ENCODE measurements around the gene BPIFB3. TPM values are rescaled to one million over a fixed set of nuclear protein-coding genes. Genes with fewer than 3 reads are reported as not detected.

Gene BPIFB3
- total and polyA plus RNA-seq, 2 of the 13 experiments (the other 11 are each of a cell fraction or from before 2014, with no cell fraction given) = 0.09 TPM; not detected in 1

DNA sequence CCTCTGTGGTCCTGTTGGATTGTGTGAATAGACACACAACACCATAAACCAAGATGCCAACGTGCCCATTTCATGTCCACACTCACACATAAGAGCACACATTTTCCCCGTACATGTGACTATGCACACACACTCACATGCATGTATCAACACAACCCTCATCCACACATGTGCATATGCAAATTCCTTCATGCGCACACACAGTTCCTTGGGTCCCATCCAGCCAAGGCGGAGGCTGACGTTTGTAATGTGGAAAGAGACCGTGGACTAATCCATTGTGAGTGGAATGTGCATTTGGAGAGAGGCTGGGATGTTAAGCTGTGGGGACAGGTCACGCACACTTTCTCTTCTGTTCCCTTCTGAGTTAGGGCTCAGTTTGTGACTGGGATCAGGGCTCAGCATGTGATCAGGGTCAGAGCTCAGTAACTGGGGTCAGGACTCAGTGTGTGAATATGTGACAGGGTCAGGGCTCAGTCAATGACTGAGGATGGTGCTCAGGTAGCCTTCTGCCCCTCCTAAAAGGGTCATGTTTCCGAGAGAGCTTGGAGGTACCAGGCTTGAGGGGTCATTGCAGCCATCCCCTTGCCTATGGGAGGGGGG, 46.8 kb upstream of the BPIFB3 start (continued):
- peak; percentile 77; the same call in 1 of the 2 replicates for TF ChIP-seq ZFP36L1 (CRISPR knock-in tag; IDR thresholded peaks at IDR 0.05)
- TF ChIP-seq ZNF546 (CRISPR knock-in tag; conservative IDR thresholded peaks at IDR 0.05) = no peak
- no peak for TF ChIP-seq KLF11 (CRISPR knock-in tag; IDR thresholded peaks at IDR 0.05)
- no peak for TF ChIP-seq AGO1 (IDR thresholded peaks at IDR 0.05; ENCODE audit: low read depth, low read length, poor library complexity, severe bottlenecking)
- TF ChIP-seq ZC3H13 (CRISPR knock-in tag; IDR thresholded peaks at IDR 0.05) = 0 out of 2 replicates have a peak, but pooled peaks have one; percentile 38
- TF ChIP-seq SSRP1 (CRISPR knock-in tag; IDR thresholded peaks at IDR 0.05) = peak; percentile 34; the same call in 1 of the 2 replicates
- no peak for TF ChIP-seq TSC22D2 (CRISPR knock-in tag; IDR thresholded peaks at IDR 0.05; ENCODE audit: borderline replicate concordance)
- no peak for TF ChIP-seq RORA (CRISPR knock-in tag; IDR thresholded peaks at IDR 0.05)
- no peak for TF ChIP-seq ZBTB37 (CRISPR knock-in tag; IDR thresholded peaks at IDR 0.05)
- TF ChIP-seq ZBTB8A (CRISPR knock-in tag; IDR thresholded peaks at IDR 0.05; ENCODE audit: borderline replicate concordance, low read depth) = no peak
- TF ChIP-seq ZBTB38 (CRISPR knock-in tag; IDR thresholded peaks at IDR 0.05) = peak; percentile 40; the same call in 1 of the 2 replicates
- TF ChIP-seq, protein P1, sequence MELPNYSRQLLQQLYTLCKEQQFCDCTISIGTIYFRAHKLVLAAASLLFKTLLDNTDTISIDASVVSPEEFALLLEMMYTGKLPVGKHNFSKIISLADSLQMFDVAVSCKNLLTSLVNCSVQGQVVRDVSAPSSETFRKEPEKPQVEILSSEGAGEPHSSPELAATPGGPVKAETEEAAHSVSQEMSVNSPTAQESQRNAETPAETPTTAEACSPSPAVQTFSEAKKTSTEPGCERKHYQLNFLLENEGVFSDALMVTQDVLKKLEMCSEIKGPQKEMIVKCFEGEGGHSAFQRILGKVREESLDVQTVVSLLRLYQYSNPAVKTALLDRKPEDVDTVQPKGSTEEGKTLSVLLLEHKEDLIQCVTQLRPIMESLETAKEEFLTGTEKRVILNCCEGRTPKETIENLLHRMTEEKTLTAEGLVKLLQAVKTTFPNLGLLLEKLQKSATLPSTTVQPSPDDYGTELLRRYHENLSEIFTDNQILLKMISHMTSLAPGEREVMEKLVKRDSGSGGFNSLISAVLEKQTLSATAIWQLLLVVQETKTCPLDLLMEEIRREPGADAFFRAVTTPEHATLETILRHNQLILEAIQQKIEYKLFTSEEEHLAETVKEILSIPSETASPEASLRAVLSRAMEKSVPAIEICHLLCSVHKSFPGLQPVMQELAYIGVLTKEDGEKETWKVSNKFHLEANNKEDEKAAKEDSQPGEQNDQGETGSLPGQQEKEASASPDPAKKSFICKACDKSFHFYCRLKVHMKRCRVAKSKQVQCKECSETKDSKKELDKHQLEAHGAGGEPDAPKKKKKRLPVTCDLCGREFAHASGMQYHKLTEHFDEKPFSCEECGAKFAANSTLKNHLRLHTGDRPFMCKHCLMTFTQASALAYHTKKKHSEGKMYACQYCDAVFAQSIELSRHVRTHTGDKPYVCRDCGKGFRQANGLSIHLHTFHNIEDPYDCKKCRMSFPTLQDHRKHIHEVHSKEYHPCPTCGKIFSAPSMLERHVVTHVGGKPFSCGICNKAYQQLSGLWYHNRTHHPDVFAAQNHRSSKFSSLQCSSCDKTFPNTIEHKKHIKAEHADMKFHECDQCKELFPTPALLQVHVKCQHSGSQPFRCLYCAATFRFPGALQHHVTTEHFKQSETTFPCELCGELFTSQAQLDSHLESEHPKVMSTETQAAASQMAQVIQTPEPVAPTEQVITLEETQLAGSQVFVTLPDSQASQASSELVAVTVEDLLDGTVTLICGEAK (IDR thresholded peaks at IDR 0.05) = no peak
- TF ChIP-seq, protein P1 (CRISPR knock-in tag; IDR thresholded peaks at IDR 0.05) = no peak
- no peak for TF ChIP-seq ZNF746 (CRISPR knock-in tag; IDR thresholded peaks at IDR 0.05)
- no peak; a peak in 1 of 4 replicates for TF ChIP-seq POLR2A (IDR thresholded peaks at IDR 0.05; ENCODE audit: insufficient read depth in 1 of 2, low read depth in 2 of 2, low read length in 2 of 2)
- TF ChIP-seq ZNF431 (CRISPR knock-in tag; IDR thresholded peaks at IDR 0.05; ENCODE audit: borderline replicate concordance, low read depth) = no peak; the same call in 1 of the 2 replicates
- peak; percentile 60; the same call in 1 of the 2 replicates for TF ChIP-seq NR2F2 (IDR thresholded peaks at IDR 0.05; ENCODE audit: borderline replicate concordance, low read depth)
- no peak for TF ChIP-seq NFYC (CRISPR knock-in tag; IDR thresholded peaks at IDR 0.05)
